KBM-7 (cell line): ENCODE results near the gene SIGLEC12.

ENCODE experiments used
- DNase-seq: peaks from one replicate; pipeline ENCODE4 v3.0.0-alpha.2; 2015
- in situ Hi-C: fragments of 300-500 bp; cut with MboI; formaldehyde crosslinking; loops from 2 replicates; pipeline ENCODE4 v1.14.3; 2020; ENCODE audit warnings: low sequenced_read_pairs, low pct_unique_long_range_greater_than_20kb, mixed read lengths

SIGLEC12 gene

DNA sequence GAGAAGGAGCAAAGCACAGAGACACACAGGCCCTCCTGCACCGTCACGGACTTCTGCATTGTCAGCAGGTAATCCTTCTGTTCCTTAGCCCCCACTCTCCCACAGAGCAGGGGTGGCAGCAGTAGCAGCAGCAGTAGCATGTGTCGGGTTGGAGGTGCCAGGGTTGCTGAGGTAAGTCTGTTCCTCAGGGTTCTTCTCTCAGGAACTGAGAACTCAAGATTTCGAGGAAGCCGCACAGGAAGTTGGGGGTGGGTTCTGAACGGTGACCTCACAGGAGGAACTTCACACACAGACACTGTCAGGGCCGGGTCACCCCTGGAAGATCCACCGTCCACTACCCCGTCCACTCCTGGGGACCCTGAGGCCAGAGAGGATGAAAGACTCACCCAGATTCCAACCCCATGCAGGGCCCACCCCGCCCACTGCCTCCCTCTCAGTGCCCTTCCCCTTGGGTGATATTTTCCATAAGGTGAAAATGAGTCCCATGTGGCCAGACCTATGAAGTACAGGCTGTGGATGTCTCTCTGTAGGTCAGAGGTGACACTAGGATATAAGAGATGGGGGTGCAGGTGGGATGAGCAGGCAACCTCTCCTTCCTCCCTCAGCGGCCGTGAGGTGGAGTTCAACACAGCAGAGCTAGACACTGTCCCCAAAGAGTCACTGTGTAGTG lies at the start of gene SIGLEC12:
SIGLEC12 (minus strand) TSS at position 207 of the 670 bp plus-strand sequence; CDS start at position 140, 67 bp downstream.
- peak; percentile 72 for DNase-seq
- in situ Hi-C loops = no loop called here

DNA sequence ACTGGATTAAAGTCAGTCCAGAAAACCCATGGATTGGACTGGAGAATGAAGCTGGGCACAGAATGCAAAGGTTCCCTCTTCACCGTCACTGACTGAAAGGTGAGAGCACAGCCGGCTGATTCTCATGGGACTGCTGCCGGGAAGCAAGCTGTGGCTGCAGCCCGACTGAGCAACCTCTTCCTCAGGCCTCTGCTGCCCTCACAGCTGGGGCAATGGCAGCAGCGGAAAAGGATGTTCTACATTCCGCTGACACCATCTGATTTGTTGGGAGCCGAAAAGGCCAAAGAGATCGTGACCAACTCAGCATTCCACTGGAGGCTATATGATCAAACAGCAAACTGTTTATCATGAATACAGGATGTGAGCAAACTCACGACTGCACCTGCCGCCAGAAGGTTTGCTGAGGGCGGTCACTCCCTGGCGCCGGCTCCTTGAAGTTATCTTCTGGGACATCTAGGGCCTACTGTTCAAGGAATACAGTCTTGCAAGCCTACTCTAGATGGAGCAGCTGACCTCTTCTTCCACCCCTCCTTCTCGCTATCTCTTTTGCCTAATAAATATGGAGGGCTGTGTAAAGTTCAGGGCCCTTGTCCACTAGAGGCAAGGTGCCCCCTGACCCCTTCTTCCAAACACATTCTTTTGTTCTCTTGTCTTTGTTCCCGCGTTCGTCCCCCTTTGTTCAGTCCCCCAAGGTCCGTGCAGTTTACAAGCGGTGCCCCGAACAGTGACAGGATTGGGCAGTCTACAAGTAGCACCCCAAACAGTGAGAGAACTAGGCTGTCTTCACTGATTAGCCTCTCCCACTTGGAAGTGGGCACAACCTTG lies 49.5 kb upstream of the SIGLEC12 start:
- in situ Hi-C loops = no loop called here

GRCh38 chr19:51549533-51550324 lies 48.1 kb upstream of the SIGLEC12 start:
- in situ Hi-C loops = no loop called here
- DNase-seq = no peak

More for the DNA sequence above, 49.5 kb upstream of the SIGLEC12 start:
- DNase-seq = no peak

GRCh38 chr19:51548891-51549305 lies 47.3 kb upstream of the SIGLEC12 start:
- no peak for DNase-seq
- in situ Hi-C loops = no loop called here

GRCh38 chr19:51548213-51548651 lies 46.6 kb upstream of the SIGLEC12 start:
- in situ Hi-C loops = no loop called here
- DNase-seq = no peak

GRCh38 chr19:51547397-51548212 lies 46.0 kb upstream of the SIGLEC12 start:
- in situ Hi-C loops = no loop called here
- DNase-seq = peak; percentile 97

DNA sequence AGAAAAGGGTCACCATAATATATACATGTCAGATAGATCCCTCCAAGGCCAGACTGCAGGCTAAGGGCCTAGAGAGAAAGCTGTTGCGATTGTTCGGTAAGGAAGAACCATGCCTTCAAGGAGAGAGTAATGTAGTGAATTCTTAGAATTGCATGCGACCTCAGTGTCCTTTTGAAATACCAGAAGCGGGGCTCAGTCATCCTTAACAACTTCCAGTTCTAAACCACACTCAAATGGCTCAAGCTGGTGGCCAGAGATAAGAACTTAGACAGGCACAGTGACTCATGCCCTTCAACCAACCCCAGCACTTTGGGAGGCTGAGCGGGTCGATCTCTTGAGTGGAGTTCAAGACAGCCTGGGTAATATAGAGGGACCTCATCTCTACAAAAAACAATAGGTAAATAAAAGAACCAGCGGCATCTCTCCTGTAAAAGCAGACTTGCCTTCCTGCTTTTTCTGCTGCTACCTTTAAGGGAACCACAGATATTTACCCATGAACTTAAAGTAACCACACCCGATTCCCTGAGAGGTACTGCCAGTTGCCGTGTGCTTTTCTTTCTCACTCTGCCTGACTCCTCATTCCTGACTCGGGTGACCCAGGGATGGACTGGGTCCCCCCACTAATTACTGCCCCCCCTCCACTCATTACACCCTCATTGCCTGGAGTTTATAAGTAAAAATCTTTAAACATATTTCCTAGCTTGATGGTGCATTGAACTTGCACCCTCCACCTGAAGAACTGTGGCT lies 45.2 kb upstream of the SIGLEC12 start:
- peak; percentile 99 for DNase-seq
- in situ Hi-C loops = no loop called here

DNA sequence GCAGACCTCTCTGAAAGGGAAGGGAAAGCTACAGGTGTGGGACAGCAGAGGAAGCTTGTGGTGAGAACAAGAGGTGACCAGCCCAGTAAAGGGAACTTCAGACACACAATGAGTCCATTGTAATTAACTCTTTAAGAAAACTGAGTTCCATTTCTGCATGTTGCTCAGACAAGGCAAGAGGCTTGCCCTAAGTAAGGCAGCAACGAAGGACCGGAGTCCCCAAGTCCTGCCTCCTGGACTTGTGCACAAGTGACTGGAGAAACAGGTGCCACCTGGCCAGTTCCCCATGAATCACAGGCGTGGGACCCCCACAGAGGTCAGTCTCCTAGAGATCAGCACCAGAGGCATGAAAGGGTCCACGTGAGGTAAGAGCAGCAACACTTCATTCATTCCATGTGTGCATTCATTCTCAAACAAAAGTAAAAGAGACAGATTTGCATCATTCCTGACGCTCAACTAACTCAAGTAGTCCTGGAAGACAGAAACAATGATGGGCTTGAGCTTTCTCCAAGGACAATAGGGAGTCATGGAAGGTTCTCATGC lies 44.6 kb upstream of the SIGLEC12 start:
- in situ Hi-C loops = no loop called here
- DNase-seq = peak; percentile 40

DNA sequence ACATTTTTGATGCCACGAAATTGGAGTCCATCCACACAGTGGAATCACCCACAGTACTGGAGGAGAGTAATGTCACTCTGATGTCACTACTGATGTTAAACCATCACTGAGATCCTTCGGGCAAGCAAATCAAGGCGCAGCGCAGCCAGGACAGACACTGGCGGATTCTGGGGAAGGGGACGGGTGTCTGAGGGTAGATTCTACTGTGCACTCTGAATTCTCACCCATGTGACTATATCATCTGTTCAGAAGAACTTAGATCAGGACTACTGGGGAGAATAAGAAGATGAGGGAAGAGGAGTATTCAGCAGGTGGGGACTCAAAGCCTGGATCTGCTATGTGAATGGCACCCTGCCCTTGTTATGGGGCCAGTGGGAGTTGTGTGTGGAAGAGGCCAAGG lies 42.4 kb upstream of the SIGLEC12 start:
- in situ Hi-C loops = no loop called here
- no peak for DNase-seq

- in situ Hi-C loops = no loop called here
- DNase-seq = no peak
Observed at GRCh38 chr19:51542699-51543098, 41.1 kb upstream of the SIGLEC12 start.

DNA sequence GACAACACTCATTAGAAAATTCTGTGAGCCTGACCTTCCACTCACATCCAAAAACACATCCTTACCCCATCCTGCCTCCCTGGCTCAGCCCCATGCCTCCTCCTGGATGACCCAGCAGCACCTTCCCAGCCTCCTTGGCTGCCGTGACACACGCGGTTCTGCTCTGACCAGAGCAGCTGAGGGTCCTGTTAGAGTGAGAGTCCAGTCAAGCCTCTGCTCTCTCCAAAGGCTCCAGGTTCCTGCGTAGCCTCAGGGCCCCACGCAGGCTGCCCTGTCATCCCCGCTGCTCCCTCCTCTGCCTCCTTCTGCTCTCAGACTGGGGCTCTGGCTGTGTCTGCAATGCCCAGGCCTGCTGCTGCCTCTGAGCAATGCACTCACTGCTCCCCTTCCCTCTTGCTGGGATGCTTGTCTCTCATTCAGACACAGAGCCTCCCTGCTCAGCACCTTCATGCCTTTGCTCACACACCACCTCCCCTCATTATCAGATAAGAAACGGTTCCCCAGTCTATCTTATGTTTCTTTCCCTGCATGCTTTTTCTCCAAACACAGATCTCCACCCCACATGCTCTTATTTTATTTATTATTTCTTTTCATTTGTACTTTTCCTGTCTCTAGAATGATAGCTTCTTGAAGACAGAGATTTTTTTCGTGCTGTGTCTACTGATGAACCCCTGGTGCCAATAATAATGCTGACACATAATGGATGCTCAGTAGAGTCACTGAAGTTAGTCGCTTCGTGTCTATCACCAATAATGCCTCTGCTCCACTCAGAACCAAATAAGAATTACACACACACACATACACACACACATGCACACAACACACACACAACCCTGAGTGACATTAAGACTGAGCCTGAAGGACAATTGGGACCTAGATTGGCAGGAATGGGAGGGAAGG lies 40.1 kb upstream of the SIGLEC12 start:
- in situ Hi-C loops = no loop called here
- no peak for DNase-seq

DNA sequence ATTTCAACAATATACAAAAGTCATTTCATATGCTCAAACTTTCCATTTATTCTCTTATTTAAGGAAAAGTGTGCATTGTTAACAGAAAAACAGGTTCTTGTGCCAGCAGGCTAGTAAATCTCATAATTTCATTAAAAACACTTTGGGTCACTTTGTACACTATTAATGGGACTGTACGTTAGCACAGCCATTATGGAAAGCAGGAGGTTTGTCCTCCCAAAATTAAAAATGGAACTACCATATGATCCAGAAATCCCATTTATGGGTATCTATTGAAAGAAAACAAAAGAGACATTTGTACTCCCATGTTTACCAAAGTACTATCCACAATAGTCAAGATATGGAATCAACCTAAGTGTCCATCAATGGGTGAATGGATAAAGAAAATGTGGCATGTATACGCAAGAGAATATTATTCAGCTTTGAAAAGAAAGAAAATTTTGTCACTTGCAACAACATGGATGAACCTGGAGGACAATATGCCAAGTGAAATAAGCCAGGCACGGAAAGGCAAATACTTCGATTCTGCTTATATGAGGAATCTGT lies 38.3 kb upstream of the SIGLEC12 start:
- in situ Hi-C loops = no loop called here
- DNase-seq = no peak

GRCh38 chr19:51535535-51535934 lies 33.9 kb upstream of the SIGLEC12 start:
- no peak for DNase-seq
- in situ Hi-C loops = no loop called here

DNA sequence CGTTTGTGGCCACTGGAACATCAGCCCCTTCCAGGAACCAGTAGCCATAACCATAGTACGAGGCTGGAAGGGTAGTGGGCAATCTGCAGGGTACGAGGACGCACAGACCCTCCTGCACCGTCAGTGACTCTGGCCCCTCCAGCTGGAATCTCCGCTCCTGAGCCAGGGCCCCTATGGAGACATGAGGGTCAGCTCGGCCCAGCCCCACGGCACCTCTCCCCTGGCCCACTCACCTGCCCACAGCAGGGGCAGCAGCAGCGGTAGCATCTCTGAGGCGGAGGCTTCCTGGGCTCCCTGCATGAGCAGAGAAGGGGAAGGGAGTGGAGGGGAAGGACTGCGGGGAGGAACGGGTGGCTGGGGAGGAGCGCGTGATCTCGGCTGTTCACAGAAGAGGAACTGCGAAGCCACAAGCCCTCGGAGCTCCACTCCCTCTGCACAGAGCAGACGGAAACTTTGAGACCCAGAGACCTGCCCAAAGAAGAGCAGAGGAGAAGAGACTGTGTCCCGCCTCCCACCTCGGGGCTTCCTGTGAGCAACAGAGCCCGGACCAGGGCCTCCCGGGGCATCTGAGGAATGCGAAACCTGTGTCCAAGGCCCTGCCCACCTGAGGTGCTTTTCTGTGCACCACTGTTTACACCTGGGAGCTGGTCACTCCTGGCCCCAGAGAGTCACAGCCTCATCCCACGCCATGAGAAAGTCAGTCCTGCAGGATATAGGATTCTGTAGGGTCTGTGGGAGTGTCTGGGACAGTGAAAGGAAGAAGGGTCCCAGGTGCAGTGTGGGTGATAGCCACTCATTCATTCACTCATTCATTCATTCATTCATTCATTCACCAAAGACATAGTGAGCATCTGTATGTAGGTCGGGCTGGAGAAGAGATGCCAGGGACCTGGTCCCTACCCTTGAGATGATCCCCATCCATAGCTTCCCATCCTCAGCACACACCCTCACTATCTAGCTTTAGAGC lies 30.0 kb upstream of the SIGLEC12 start, which contains the start of gene SIGLEC6:
SIGLEC6 (minus strand) TSS at position 322 of the 967 bp plus-strand sequence; CDS start at position 300, 22 bp downstream.
- peak; percentile 97 for DNase-seq
- in situ Hi-C loops = no loop called here

DNA sequence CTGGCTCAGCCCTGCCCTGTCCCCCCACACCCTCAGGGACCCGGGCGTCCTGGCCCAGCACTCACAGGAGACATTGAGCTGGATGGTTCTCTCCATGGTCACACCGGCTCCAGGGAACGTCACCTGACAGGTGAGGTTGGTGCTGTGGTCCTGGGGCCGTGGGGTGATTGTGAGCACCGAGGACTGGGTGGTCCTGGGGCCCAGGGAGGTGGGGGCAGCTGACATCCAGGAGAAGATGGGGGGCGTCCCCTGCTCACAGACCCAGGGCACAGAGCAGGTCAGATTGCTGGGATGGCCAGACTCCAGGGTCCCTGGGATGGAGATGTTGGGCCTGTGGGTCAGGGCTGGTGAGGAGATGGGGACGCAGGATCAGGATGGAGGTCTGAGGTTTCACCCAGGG lies 29.0 kb upstream of the SIGLEC12 start:
- in situ Hi-C loops = no loop called here

DNA sequence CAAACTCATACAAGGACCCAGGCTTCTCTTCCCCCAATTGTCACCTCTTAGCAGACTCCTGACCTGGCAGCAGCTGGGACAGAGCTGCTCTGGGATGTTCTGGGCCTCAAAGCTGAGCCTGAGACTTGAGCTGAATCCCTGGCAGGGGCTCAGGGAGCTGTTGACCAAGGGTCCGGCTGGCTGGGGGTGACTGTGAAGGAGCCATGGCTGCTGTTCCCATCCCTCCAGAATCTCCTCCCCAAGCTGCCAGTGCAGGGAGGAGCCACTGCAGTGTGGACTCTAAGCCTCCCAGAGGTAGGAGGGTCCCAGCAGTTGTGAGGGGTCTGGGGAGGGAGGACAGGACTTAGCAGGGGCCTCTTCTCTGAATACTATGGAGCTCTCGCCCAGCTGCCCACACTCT lies 27.7 kb upstream of the SIGLEC12 start:
- in situ Hi-C loops = no loop called here
- no peak for DNase-seq

More for the DNA sequence above, 29.0 kb upstream of the SIGLEC12 start:
- no peak for DNase-seq
